Activated B cell treated with CpG ODN at 0.5 μM for 24 hours (primary cell): ENCODE data around the gene GPRC5C. TPM values are rescaled to one million over a fixed set of nuclear protein-coding genes. Genes with fewer than 3 reads are reported as not detected.
A peak's percentile ranks its signal among the peaks of the same experiment; 100 is the strongest.

Experiments
- ATAC-seq: fragments of 200-7000 bp; cut with Tn5 transposase; one replicate; pipeline ENCODE4 v1.10.0; 2021; ENCODE audit warnings: low read depth, mild to moderate bottlenecking, moderate library complexity
- CTCF ChIA-PET: fragments of 350-600 bp; sonication (Branson Sonifier 250); formaldehyde crosslinking; loops from one replicate; lab custom pipeline; 2021; ENCODE audit warnings: antibody characterized with exemption; lab: Charles Lee
- POLR2A ChIA-PET: fragments of 350-600 bp; sonication (Branson Sonifier 250); formaldehyde crosslinking; loops from one replicate; lab custom pipeline; 2021; ENCODE audit warnings: antibody characterized with exemption; lab: Charles Lee
- DNase-seq: peaks from one replicate; pipeline ENCODE4 v3.0.0; 2022
- H3K27ac Mint-ChIP-seq: one replicate; pipeline ENCODE4 v1.8.0; 2020; ENCODE audit warnings: mixed read lengths
- H3K27me3 Mint-ChIP-seq: one replicate; pipeline ENCODE4 v1.8.0; 2021; ENCODE audit warnings: mixed read lengths
- H3K36me3 Mint-ChIP-seq: one replicate; pipeline ENCODE4 v1.8.0; 2021; ENCODE audit warnings: low read depth, mixed read lengths
- H3K4me1 Mint-ChIP-seq: one replicate; pipeline ENCODE4 v1.8.0; 2021; ENCODE audit warnings: mixed read lengths
- H3K4me3 Mint-ChIP-seq: one replicate; pipeline ENCODE4 v1.8.0; 2020; ENCODE audit warnings: mild to moderate bottlenecking, mixed read lengths
- H3K9me3 Mint-ChIP-seq: one replicate; pipeline ENCODE4 v1.8.0; 2020; ENCODE audit warnings: mixed read lengths
- intact Hi-C: fragments of 100-400 bp; cut with micrococcal nuclease; formaldehyde crosslinking; loops from one replicate; pipeline ENCODE4 v1.15.1; 2024
- total RNA-seq: library from RNA; stranded (reverse); gene quantifications from 2 replicates; pipeline ENCODE4 v1.2.3, GENCODE V29; 2022
- TF ChIP-seq, protein P1 (sequence below): fragments of 200-600 bp; IDR thresholded peaks from one replicate; pipeline ENCODE4 v1.8.0; 2022; ENCODE audit warnings: antibody characterized with exemption, mild to moderate bottlenecking

Gene GPRC5C
- total RNA-seq, 1 donor from 2014 or later = 17.0 TPM

DNA sequence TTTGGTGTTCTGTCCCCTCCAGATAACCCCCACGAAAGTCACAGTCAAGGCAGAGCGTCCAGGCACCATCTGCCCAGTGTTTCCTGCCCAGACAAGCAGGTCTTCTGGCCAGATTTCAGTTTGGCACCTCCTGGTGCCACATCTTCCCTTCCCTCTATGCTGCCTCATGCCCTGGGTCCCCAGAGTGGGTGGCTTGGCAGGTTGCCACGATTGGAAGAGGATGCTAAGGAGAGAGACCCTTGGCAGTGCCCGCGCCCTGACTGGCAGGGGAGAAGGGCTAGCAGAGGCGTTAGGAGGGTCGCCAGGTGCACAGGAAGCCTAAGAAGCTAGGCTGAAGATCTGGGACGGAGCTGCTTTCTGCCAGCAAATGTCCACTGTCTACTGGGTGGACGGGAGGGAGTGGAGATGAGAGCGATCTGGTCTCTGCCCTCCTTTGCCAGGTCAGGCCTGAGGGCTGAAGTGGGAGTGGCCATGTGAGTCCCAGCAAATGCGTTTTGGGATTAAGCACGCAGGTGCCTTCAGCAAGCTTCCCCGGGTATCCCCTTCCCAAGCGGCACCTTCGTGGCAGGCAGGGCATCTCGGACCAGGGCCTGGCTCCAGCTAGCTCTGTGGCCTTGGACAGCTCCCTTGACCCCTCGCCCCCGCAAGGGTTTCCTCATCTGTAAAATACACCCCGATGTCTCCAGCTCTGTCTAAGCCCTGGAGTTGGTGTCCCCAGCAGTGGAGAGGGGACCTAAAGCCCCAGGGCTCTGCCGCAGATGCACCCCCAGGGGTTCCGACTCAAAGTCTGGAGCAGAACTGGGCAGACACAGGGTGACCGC lies 21.2 kb downstream of the GPRC5C start:
- CTCF ChIA-PET = interaction anchor here (0.8 to 1.2 kb wide), 2 partner anchors 36 to 80 kb away, joined by 4 to 7 read pairs; no protein-coding TSS in a partner anchor
- intact Hi-C loops = loop anchor here (5.0 to 10.0 kb wide), 2 partner anchors 41 to 1018 kb away; no protein-coding TSS in a partner anchor

DNA sequence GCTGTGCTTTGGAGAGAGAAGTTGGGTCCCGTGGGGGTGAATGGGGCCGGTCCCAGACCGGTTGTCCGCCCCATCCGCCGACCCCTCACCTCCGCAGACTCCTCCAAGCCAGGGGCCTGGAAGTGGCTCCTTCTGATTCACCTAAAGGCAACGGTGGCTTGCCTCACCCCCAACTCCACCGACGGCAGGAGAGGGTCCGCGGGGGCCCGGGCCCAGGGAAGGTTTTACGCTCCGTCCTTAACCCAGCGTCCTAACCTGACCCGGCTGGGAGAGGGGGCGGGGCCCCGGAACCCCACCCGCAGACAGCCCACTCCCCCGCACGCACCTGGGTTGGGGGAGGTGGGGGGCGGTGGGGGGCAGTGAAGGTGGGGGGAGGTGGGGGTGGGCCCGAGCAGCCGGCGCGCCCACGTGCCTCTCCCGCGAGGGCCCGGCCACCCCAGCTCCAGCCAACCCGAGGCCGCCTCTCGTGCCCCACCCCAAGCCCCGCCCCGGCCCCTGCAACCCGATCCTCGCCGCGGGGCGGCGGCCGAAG lies 21.8 kb downstream of the GPRC5C start:
- TF ChIP-seq, protein P1, sequence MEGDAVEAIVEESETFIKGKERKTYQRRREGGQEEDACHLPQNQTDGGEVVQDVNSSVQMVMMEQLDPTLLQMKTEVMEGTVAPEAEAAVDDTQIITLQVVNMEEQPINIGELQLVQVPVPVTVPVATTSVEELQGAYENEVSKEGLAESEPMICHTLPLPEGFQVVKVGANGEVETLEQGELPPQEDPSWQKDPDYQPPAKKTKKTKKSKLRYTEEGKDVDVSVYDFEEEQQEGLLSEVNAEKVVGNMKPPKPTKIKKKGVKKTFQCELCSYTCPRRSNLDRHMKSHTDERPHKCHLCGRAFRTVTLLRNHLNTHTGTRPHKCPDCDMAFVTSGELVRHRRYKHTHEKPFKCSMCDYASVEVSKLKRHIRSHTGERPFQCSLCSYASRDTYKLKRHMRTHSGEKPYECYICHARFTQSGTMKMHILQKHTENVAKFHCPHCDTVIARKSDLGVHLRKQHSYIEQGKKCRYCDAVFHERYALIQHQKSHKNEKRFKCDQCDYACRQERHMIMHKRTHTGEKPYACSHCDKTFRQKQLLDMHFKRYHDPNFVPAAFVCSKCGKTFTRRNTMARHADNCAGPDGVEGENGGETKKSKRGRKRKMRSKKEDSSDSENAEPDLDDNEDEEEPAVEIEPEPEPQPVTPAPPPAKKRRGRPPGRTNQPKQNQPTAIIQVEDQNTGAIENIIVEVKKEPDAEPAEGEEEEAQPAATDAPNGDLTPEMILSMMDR = no peak
- H3K4me3 Mint-ChIP-seq = peak overlapping the region; percentile 50
- intact Hi-C loops = loop anchor here (2.0 to 10.0 kb wide), 3 partner anchors 23 to 1019 kb away; no protein-coding TSS in a partner anchor
- DNase-seq (no peak), ATAC-seq (peak; percentile 95)
- no peaks in the 10 kb centered on the region for H3K36me3 Mint-ChIP-seq
- peaks cover 6% of the 10 kb centered on the region for H3K4me1 Mint-ChIP-seq
- no peaks in the 10 kb centered on the region for H3K9me3 Mint-ChIP-seq
- H3K27me3 Mint-ChIP-seq = peaks cover 19% of the 10 kb centered on the region
- POLR2A ChIA-PET = interaction anchor here (0.6 to 1.2 kb wide), 5 partner anchors 11 to 75 kb away, joined by 3 to 13 read pairs (median 3); no protein-coding TSS in a partner anchor
- no peak overlapping the region for H3K27ac Mint-ChIP-seq
- CTCF ChIA-PET = interaction anchor here (0.8 to 6.6 kb wide), 5 partner anchors 37 to 79 kb away, joined by 4 to 100 read pairs (median 7); partner anchors contain the start of gene CD300LB

More for the DNA sequence above, 21.2 kb downstream of the GPRC5C start:
- no peak for DNase-seq
- TF ChIP-seq, protein P1 = no peak
- Mint-ChIP-seq H3K27ac (no peak overlapping the region), H3K4me3 (peak overlapping the region; percentile 50), H3K36me3 (no peaks in the 10 kb centered on the region), H3K4me1 (peaks cover 6% of the 10 kb centered on the region), H3K27me3 (peaks cover 19% of the 10 kb centered on the region), H3K9me3 (no peaks in the 10 kb centered on the region)
- ATAC-seq = no peak
- POLR2A ChIA-PET = interaction anchor here (1.2 kb wide), 2 partner anchors 23 to 73 kb away, joined by 3 to 13 read pairs; no protein-coding TSS in a partner anchor

DNA sequence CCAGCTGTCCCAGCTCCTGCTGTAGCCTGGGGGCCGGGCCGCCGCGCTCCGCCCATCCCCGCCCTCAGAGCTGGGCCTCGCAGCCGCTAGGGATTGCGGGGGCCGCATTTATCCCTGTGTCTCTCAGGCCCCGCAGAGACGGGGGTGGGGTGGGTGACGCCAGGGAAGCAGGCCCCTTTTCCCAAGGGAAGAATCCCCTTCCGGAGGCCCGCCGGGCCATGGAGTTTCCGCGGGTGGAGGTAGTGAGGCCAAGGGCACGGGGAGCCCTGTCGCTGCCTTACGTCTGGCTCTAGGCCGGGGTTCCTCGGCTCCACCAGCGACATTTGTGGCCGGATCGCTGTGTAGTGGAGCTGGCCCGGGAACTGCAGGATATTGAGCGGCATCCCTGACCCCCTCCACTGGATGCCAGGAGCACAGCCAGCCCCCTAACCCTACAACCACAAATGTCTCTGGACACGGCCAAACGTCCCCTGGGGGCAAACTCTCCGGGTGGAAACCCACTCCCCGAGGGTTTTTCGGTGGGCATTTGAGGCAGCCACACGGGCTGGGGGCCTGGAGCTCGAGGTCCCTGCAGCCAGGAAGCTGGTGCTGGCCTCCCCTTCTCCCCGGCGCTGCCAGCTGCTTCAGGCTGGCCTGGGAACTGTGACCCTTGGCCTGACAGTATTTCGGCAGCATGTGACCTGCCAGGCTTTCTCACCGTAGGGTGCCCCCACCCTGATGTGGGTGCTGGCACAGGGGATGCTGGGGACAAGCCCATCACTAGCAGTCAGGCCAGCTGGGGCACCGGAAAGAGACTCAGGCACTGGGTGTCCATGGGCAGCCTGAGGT lies 22.5 kb downstream of the GPRC5C start:
- POLR2A ChIA-PET = interaction anchor here (0.6 to 1.3 kb wide), 7 partner anchors 11 to 86 kb away, joined by 3 to 13 read pairs (median 4); no protein-coding TSS in a partner anchor
- intact Hi-C loops = loop anchor here (2.0 to 10.0 kb wide), 4 partner anchors 24 to 1020 kb away; no protein-coding TSS in a partner anchor
- H3K27ac Mint-ChIP-seq = no peak overlapping the region
- H3K36me3 Mint-ChIP-seq = no peaks in the 10 kb centered on the region
- H3K4me1 Mint-ChIP-seq = peaks cover 6% of the 10 kb centered on the region
- no peaks in the 10 kb centered on the region for H3K9me3 Mint-ChIP-seq
- H3K27me3 Mint-ChIP-seq = peaks cover 19% of the 10 kb centered on the region
- TF ChIP-seq, protein P1 = no peak
- peak; percentile 22 for ATAC-seq
- peak; percentile 64 for DNase-seq
- peak overlapping the region; percentile 46 for H3K4me3 Mint-ChIP-seq
- CTCF ChIA-PET = interaction anchor here (0.8 to 6.6 kb wide), 8 partner anchors 20 to 283 kb away, joined by 3 to 100 read pairs (median 6); partner anchors contain the start of genes CD300LB, GPR142 and RAB37

DNA sequence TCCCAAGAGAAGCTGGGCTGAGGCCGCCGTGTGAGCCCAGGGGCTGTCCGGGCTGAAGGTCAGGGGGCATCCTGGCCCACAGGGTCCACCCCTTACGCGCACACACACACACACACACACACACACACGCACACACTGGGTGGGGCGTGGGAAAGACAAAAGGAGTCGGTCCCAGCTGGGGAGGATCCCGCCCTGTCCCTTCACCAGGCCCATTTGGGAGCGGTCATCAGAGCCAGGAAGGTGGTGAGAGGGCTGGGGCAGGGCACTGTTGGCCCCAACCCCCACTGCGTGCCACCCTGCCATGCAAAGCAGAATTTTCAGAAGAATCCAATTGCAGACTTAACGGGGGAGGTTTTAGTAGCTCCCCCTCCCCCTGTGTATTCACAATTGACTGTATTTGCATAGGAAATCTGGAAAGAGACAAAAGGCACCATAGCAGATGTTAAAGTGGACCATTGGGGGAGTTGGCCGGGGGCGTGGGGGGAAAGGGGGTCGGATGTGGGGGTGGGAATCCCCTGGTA lies 23.2 kb downstream of the GPRC5C start:
- Mint-ChIP-seq H3K36me3 (no peaks in the 10 kb centered on the region), H3K27ac (no peak overlapping the region), H3K4me3 (no peak overlapping the region), H3K4me1 (peaks cover 6% of the 10 kb centered on the region), H3K9me3 (no peaks in the 10 kb centered on the region), H3K27me3 (peaks cover 19% of the 10 kb centered on the region)
- DNase-seq (no peak), ATAC-seq (no peak)
- POLR2A ChIA-PET = interaction anchor here (0.7 to 1.3 kb wide), 3 partner anchors 12 to 87 kb away, joined by 4 to 6 read pairs (median 4); no protein-coding TSS in a partner anchor
- TF ChIP-seq, protein P1 = no peak
- intact Hi-C loops = loop anchor here (2.0 to 10.0 kb wide), 3 partner anchors 24 to 1020 kb away; no protein-coding TSS in a partner anchor
- CTCF ChIA-PET = interaction anchor here (0.8 to 6.6 kb wide), 7 partner anchors 17 to 282 kb away, joined by 3 to 100 read pairs (median 4); partner anchors contain the start of genes CD300LB, GPR142 and RAB37
